GM12878 (cell line): Measurements from ENCODE around the gene OVCA2. TPM values are rescaled to one million over a fixed set of nuclear protein-coding genes. Genes with fewer than 3 reads are reported as not detected.

Experiments
- ATAC-seq: fragments of 200-7000 bp; cut with Tn5 transposase; 3 replicates; pipeline ENCODE4 v1.9.1; 2020; ENCODE audit warnings: mild to moderate bottlenecking, moderate library complexity
- BruUV-seq: library from RNA; stranded (reverse); fragments of 400-500 nt; replicated peaks from 2 replicates; lab custom pipeline; 2021; lab: Mats Ljungman, UMichigan
- CTCF ChIA-PET: fragments of 300-600 bp; sonication (Branson Sonifier 250); formaldehyde crosslinking; extraction: SDS; loops from one replicate; lab custom pipeline; 2021; ENCODE audit warnings: inconsistent platforms; lab: Yijun Ruan, JAX
- POLR2A ChIA-PET: fragments of 350-600 bp; formaldehyde crosslinking; extraction: SDS; loops from one replicate; lab custom pipeline; 2021; ENCODE audit warnings: inconsistent platforms; lab: Charles Lee
- RAD21 ChIA-PET: fragments of 300-600 bp; sonication (Branson Sonifier 250); formaldehyde crosslinking; loops from one replicate; lab custom pipeline; 2023; ENCODE audit warnings: antibody characterized with exemption; ENCODE audit not compliant: unreplicated experiment; lab: Charles Lee
- SMC1A ChIA-PET: fragments of 300-600 bp; sonication (Branson Sonifier 250); formaldehyde crosslinking; loops from one replicate; lab custom pipeline; 2023; ENCODE audit not compliant: unreplicated experiment, uncharacterized antibody; lab: Charles Lee
- DNase-seq: peaks from one replicate; pipeline ENCODE4 v3.0.0-alpha.2; 2011; ENCODE audit warnings: low read depth, low spot score
- FAIRE-seq: peaks from 3 replicates; lab custom pipeline; 2011; peaks lifted over from hg19 to GRCh38; lab: Jason Lieb, UNC
- H2AFZ ChIP-seq: 2 replicates; pipeline ENCODE4 v1.6.0; 2011; ENCODE audit warnings: low read depth, low read length, control low read depth; ENCODE audit not compliant: control insufficient read depth
- H3K27ac ChIP-seq: 2 replicates; pipeline ENCODE4 v1.5.1; 2011; ENCODE audit warnings: control low read depth; ENCODE audit not compliant: control insufficient read depth, insufficient read depth
- H3K27me3 ChIP-seq, 2 experiments: replicated peaks in 1 of 2; 2 replicates each; pipeline versions ENCODE4 v1.6.0 to v1.6.1; 2011; ENCODE audit warnings: low read length in 1 of 2; ENCODE audit not compliant: control insufficient read depth in 2 of 2, insufficient read depth in 2 of 2
- H3K36me3 ChIP-seq, 2 experiments: 2 replicates each; pipeline ENCODE4 v1.5.1; 2011; ENCODE audit warnings: low read length in 1 of 2; ENCODE audit not compliant: control insufficient read depth in 2 of 2, insufficient read depth in 2 of 2
- H3K4me1 ChIP-seq: 2 replicates; pipeline ENCODE4 v1.6.1; 2011; ENCODE audit warnings: mild to moderate bottlenecking, low read length, moderate library complexity, mixed read lengths; ENCODE audit not compliant: control insufficient read depth, insufficient read depth
- H3K4me2 ChIP-seq: 2 replicates; pipeline ENCODE4 v1.6.0; 2011; ENCODE audit warnings: control low read depth; ENCODE audit not compliant: control insufficient read depth, insufficient read depth
- H3K4me3 ChIP-seq: fragments of 200-600 bp; sonication (generic); 2 replicates; pipeline ENCODE4 v1.5.1; 2016
- H3K79me2 ChIP-seq: 2 replicates; pipeline ENCODE4 v1.6.0; 2011; ENCODE audit warnings: low read length; ENCODE audit not compliant: control insufficient read depth, insufficient read depth
- H3K9ac ChIP-seq: 2 replicates; pipeline ENCODE4 v1.8.0; 2011; ENCODE audit warnings: low read length, control low read depth, mixed read lengths; ENCODE audit not compliant: control insufficient read depth, insufficient read depth
- H3K9me3 ChIP-seq: replicated peaks from 3 replicates; pipeline ENCODE4 v1.5.1; 2011; ENCODE audit warnings: mild to moderate bottlenecking, low read length; ENCODE audit not compliant: control insufficient read depth, insufficient read depth
- H4K20me1 ChIP-seq: 2 replicates; pipeline ENCODE4 v1.6.0; 2011; ENCODE audit not compliant: control insufficient read depth, insufficient read depth
- ATF7 ChIP-seq: fragments of 450-650 bp; IDR thresholded peaks from 2 replicates; pipeline ENCODE4 v1.6.1; 2016; ENCODE audit warnings: low read depth, mild to moderate bottlenecking
- RCOR1 ChIP-seq: conservative IDR thresholded peaks from 2 replicates; pipeline ENCODE4 v1.6.1; 2012; ENCODE audit warnings: low read depth, low read length, improper control_type of control experiment
- SIN3A ChIP-seq: IDR thresholded peaks from 2 replicates; pipeline ENCODE4 v1.6.1; 2012; ENCODE audit warnings: low read depth, low read length, improper control_type of control experiment
- SMAD1 ChIP-seq: fragments of 450-650 bp; IDR thresholded peaks from 2 replicates; pipeline ENCODE4 v1.6.1; 2018; ENCODE audit warnings: mild to moderate bottlenecking, low read depth; ENCODE audit not compliant: partially characterized antibody
- SREBF1 ChIP-seq: IDR thresholded peaks from 2 replicates; pipeline ENCODE4 v1.6.1; 2012; ENCODE audit warnings: mild to moderate bottlenecking, low read length
- WRNIP1 ChIP-seq: IDR thresholded peaks from 2 replicates; pipeline ENCODE4 v1.6.1; 2011; ENCODE audit warnings: low read depth, low read length, improper control_type of control experiment, borderline replicate concordance
- WGBS: methylation state at CpG from one replicate; pipeline ENCODE4 v1.1.6; 2016; ENCODE audit warnings: low lambda C conversion rate; ENCODE audit not compliant: insufficient replicate concordance, insufficient coverage; ENCODE audit errors: missing lambda C conversion rate; 5-methylcytosine and 5-hydroxymethylcytosine counted together
- in situ Hi-C: fragments of 300-500 bp; cut with MboI; formaldehyde crosslinking; loops from 9 replicates; pipeline ENCODE4 v1.14.3; 2018; ENCODE audit warnings: mixed read lengths
- intact Hi-C: fragments of 100-400 bp; cut with micrococcal nuclease; formaldehyde crosslinking; loops from one replicate; pipeline ENCODE4 v1.14.2; 2022; ENCODE audit not compliant: unreplicated experiment
- polyA plus RNA-seq, 11 experiments: library from polyadenylated mRNA; depleted of rRNA in 4 of 11; unstranded in 6 of 11; stranded (reverse) in 5 of 11; fragments of >200 nt; fragmentation: Nextera tagmentation in 4 of 11; fragmentation: Illumina TruSeq in 1 of 11; extraction: Ambion mirVana in 4 of 11; extraction: Trizol in 1 of 11; gene quantifications; 1 replicate in 1 of 11; 2 replicates in 10 of 11; pipeline versions ENCODE4 v1.2.1 to v1.2.3, GENCODE V29; 2011 to 2016; ENCODE audit warnings: inconsistent platforms in 2 of 11, missing spikeins in 2 of 11, low read depth in 1 of 11
- total RNA-seq, 4 experiments: library from RNA; depleted of rRNA in 3 of 4; stranded (reverse); fragments of >200 nt in 3 of 4; fragmentation: Illumina TruSeq in 1 of 4; extraction: Trizol in 1 of 4; gene quantifications; 2 replicates each; pipeline versions ENCODE4 v1.2.1 to v1.2.3, GENCODE V29; 2013 to 2021
- TF ChIP-seq, protein P1 (sequence below): fragments of 450-650 bp; IDR thresholded peaks from 2 replicates; pipeline ENCODE4 v1.6.1; 2017; ENCODE audit warnings: antibody characterized with exemption, mild to moderate bottlenecking, moderate library complexity
- TF ChIP-seq, protein P2 (sequence below): fragments of 450-650 bp; formaldehyde crosslinking; IDR thresholded peaks from 2 replicates; pipeline ENCODE4 v1.4.0; 2022; ENCODE audit warnings: mild to moderate bottlenecking, moderate library complexity
- TF ChIP-seq, protein P3 (sequence below): IDR thresholded peaks from 2 replicates; pipeline ENCODE4 v1.6.1; 2011; ENCODE audit warnings: borderline replicate concordance, low read depth, mild to moderate bottlenecking, moderate library complexity, low read length; ENCODE audit not compliant: insufficient read depth, poor library complexity, severe bottlenecking
- TF ChIP-seq, protein P4 (sequence below): IDR thresholded peaks from 2 replicates; pipeline ENCODE4 v1.6.1; 2012; ENCODE audit warnings: low read depth, low read length, improper control_type of control experiment
- TF ChIP-seq, protein P5 (sequence below): fragments of 450-650 bp; IDR thresholded peaks from 2 replicates; pipeline ENCODE4 v1.6.1; 2018; ENCODE audit warnings: borderline replicate concordance, mild to moderate bottlenecking; ENCODE audit not compliant: partially characterized antibody

Gene OVCA2
- total and polyA plus RNA-seq, 10 of the 15 experiments (the other 5 are each of a cell fraction or from before 2014, with no cell fraction given), result 6.1 to 75.3 (median 40.7) TPM

DNA sequence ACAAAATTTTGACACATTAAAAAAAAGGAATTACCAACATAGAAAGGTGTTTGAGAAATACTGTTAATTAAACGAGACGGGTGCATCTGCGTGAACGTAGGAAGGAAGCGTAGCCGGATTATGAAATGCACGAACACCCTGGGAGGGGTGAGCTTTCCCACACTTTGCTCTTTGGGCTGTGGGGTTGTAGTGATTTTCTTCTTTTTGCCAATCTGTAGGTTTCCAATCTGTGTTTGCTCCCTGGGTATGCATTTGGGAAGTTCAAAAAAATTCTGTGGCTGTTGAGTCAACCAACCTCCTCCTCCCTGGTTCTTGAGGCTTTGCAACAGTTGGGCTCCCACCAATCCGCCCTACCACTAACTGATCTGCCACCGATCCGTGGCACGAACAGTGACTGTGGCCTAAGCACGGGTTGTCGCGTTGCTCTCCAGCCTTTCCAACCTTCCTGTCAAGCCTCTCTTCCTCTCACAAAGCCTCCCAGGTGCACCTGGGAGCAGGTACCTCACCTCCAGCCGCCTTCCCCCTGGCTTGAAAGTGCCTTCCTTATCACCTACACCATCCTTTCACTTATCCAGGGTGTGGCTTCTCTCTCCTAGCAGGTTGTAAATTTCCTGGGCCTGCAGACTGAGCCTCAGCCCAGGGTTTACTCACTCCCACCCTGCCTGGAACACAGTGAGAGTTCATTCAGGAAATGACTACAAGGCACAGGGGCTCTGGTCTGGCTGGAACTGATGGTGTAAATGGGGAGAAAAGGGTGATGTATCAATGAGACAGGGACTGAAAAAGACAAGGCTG lies 33.3 kb upstream of the OVCA2 start:
- ChIA-PET CTCF (no interaction called here), POLR2A (no interaction called here), SMC1A (no interaction called here), RAD21 (no interaction called here)
- Histone ChIP-seq H3K9me3 (no peaks in the 10 kb centered on the region; the same call in 2 of the 3 replicates), H3K4me3 (no peak overlapping the region), H3K79me2 (no peaks in the 10 kb centered on the region), H3K9ac (no peak overlapping the region), H2AFZ (no peak overlapping the region), H3K27me3 (no peaks in the 10 kb centered on the region; a peak in 1 of 4 replicates), H3K27ac (no peak overlapping the region), H3K36me3 (no peaks in the 10 kb centered on the region), H4K20me1 (no peaks in the 10 kb centered on the region), H3K4me2 (no peak overlapping the region), H3K4me1 (no peaks in the 10 kb centered on the region)
- no TSS peak for BruUV-seq
- in situ Hi-C loops, result loop anchor here (25.0 kb wide), 1 partner anchor 96 kb away; no protein-coding TSS in a partner anchor
- intact Hi-C loops, result no loop called here
- ATAC-seq (no peak), FAIRE-seq (no peak), DNase-seq (no peak)
- 60% methylated on average over 14 of the region's 15 CpGs for WGBS
- TF ChIP-seq SIN3A, result no peak
- TF ChIP-seq WRNIP1, result no peak
- no peak for TF ChIP-seq RCOR1
- TF ChIP-seq ATF7, result no peak
- no peak for TF ChIP-seq SMAD1
- TF ChIP-seq, protein P1, sequence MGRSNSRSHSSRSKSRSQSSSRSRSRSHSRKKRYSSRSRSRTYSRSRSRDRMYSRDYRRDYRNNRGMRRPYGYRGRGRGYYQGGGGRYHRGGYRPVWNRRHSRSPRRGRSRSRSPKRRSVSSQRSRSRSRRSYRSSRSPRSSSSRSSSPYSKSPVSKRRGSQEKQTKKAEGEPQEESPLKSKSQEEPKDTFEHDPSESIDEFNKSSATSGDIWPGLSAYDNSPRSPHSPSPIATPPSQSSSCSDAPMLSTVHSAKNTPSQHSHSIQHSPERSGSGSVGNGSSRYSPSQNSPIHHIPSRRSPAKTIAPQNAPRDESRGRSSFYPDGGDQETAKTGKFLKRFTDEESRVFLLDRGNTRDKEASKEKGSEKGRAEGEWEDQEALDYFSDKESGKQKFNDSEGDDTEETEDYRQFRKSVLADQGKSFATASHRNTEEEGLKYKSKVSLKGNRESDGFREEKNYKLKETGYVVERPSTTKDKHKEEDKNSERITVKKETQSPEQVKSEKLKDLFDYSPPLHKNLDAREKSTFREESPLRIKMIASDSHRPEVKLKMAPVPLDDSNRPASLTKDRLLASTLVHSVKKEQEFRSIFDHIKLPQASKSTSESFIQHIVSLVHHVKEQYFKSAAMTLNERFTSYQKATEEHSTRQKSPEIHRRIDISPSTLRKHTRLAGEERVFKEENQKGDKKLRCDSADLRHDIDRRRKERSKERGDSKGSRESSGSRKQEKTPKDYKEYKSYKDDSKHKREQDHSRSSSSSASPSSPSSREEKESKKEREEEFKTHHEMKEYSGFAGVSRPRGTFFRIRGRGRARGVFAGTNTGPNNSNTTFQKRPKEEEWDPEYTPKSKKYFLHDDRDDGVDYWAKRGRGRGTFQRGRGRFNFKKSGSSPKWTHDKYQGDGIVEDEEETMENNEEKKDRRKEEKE, result no peak
- TF ChIP-seq, protein P2, sequence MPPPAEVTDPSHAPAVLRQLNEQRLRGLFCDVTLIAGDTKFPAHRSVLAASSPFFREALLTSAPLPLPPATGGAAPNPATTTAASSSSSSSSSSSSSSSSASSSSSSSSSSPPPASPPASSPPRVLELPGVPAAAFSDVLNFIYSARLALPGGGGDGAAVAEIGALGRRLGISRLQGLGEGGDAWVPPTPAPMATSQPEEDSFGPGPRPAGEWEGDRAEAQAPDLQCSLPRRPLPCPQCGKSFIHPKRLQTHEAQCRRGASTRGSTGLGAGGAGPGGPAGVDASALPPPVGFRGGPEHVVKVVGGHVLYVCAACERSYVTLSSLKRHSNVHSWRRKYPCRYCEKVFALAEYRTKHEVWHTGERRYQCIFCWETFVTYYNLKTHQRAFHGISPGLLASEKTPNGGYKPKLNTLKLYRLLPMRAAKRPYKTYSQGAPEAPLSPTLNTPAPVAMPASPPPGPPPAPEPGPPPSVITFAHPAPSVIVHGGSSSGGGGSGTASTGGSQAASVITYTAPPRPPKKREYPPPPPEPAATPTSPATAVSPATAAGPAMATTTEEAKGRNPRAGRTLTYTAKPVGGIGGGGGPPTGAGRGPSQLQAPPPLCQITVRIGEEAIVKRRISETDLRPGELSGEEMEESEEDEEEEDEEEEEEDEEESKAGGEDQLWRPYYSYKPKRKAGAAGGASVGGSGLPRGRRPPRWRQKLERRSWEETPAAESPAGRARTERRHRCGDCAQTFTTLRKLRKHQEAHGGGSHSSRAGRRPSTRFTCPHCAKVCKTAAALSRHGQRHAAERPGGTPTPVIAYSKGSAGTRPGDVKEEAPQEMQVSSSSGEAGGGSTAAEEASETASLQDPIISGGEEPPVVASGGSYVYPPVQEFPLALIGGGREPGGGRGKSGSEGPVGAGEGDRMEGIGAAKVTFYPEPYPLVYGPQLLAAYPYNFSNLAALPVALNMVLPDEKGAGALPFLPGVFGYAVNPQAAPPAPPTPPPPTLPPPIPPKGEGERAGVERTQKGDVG (CRISPR knock-in tag), result no peak
- TF ChIP-seq, protein P3, sequence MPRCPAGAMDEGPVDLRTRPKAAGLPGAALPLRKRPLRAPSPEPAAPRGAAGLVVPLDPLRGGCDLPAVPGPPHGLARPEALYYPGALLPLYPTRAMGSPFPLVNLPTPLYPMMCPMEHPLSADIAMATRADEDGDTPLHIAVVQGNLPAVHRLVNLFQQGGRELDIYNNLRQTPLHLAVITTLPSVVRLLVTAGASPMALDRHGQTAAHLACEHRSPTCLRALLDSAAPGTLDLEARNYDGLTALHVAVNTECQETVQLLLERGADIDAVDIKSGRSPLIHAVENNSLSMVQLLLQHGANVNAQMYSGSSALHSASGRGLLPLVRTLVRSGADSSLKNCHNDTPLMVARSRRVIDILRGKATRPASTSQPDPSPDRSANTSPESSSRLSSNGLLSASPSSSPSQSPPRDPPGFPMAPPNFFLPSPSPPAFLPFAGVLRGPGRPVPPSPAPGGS, result no peak
- TF ChIP-seq, protein P4, sequence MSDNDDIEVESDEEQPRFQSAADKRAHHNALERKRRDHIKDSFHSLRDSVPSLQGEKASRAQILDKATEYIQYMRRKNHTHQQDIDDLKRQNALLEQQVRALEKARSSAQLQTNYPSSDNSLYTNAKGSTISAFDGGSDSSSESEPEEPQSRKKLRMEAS, result no peak
- TF ChIP-seq, protein P5, sequence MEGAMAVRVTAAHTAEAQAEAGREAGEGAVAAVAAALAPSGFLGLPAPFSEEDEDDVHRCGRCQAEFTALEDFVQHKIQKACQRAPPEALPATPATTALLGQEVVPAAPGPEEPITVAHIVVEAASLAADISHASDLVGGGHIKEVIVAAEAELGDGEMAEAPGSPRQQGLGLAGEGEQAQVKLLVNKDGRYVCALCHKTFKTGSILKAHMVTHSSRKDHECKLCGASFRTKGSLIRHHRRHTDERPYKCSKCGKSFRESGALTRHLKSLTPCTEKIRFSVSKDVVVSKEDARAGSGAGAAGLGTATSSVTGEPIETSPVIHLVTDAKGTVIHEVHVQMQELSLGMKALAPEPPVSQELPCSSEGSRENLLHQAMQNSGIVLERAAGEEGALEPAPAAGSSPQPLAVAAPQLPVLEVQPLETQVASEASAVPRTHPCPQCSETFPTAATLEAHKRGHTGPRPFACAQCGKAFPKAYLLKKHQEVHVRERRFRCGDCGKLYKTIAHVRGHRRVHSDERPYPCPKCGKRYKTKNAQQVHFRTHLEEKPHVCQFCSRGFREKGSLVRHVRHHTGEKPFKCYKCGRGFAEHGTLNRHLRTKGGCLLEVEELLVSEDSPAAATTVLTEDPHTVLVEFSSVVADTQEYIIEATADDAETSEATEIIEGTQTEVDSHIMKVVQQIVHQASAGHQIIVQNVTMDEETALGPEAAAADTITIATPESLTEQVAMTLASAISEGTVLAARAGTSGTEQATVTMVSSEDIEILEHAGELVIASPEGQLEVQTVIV, result no peak
- TF ChIP-seq SREBF1, result no peak
